ENCODE measurements around the gene KIF9.

Gene KIF9

DNA sequence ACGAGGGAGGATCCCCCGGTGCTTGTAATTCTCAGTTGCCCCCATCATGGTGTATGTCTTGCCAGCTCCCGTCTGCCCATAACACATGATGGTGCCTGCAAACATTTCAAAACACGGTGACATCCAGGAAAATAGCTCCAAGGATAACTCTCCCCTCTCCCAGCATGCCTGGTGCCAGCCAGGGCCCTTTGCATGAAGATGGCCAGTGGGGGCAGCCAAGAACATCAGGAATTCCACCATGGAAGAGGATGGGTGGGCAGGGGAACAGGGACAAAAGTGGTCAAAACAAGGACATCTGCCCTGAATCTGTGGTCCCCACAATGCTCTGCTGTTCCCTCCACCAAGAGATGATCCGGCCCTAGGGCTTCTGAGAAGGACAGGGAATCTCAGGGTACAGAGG lies 9.0 kb downstream of the KIF9 start:
- H3K36me3 ChIP-seq (ENCODE audit: insufficient read depth, low read length), result no peaks in the 10 kb centered on the region; the same call in 1 of the 2 replicates
- no peaks in the 10 kb centered on the region for H3K9me3 ChIP-seq (ENCODE audit: insufficient read depth, low read length, severe bottlenecking)
- TF ChIP-seq, protein P1, sequence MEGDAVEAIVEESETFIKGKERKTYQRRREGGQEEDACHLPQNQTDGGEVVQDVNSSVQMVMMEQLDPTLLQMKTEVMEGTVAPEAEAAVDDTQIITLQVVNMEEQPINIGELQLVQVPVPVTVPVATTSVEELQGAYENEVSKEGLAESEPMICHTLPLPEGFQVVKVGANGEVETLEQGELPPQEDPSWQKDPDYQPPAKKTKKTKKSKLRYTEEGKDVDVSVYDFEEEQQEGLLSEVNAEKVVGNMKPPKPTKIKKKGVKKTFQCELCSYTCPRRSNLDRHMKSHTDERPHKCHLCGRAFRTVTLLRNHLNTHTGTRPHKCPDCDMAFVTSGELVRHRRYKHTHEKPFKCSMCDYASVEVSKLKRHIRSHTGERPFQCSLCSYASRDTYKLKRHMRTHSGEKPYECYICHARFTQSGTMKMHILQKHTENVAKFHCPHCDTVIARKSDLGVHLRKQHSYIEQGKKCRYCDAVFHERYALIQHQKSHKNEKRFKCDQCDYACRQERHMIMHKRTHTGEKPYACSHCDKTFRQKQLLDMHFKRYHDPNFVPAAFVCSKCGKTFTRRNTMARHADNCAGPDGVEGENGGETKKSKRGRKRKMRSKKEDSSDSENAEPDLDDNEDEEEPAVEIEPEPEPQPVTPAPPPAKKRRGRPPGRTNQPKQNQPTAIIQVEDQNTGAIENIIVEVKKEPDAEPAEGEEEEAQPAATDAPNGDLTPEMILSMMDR (IDR thresholded peaks at IDR 0.05; ENCODE audit: borderline replicate concordance, extremely low read depth, low read length, poor library complexity, severe bottlenecking), result no peak
- no peak for TF ChIP-seq EZH2 (IDR thresholded peaks at IDR 0.05; ENCODE audit: borderline replicate concordance, low read depth, low read length, severe bottlenecking)
- no peak overlapping the region for H2AFZ ChIP-seq (ENCODE audit: low read depth, low read length)
- no peaks in the 10 kb centered on the region for H3K4me1 ChIP-seq (ENCODE audit: insufficient read depth, low read length)
- no peaks in the 10 kb centered on the region for H4K20me1 ChIP-seq (ENCODE audit: insufficient read depth, low read length)
- H3K9ac ChIP-seq (ENCODE audit: low read depth, low read length), result no peak overlapping the region
- ATAC-seq (ENCODE audit: insufficient read depth, low read depth) (no peak), DNase-seq (no peak)
- H3K27me3 ChIP-seq (ENCODE audit: insufficient read depth, low read length, poor library complexity), result no peaks in the 10 kb centered on the region
- no peak overlapping the region for H3K4me2 ChIP-seq (ENCODE audit: insufficient read depth, low read length)
- no peak overlapping the region for H3K4me3 ChIP-seq (ENCODE audit: low read depth in 1 of 2, low read length in 2 of 2)
- no peak overlapping the region for H3K27ac ChIP-seq (ENCODE audit: low read length)
- H3K79me2 ChIP-seq (ENCODE audit: insufficient read depth, low read length), result no peaks in the 10 kb centered on the region

DNA sequence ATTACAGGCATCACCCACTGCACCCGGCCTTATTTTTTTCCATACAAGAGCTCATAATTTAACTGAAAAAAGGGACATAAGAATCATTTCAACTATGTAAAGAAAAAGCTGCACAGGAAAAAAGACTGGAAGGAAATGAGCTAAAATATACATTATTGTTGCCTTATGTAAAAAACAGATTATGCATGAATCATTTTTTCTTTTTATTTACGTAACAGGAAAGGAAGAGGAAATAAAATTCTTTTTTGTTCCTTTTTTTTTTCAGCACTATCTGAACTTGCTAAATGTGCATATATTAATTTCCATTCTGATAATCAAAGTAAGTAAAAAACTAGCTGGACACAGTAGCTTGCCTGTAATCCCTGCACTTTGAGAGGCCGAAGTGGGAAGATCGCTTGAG lies 12.1 kb downstream of the KIF9 start:
- no peak for DNase-seq
- no peaks in the 10 kb centered on the region for H3K79me2 ChIP-seq (ENCODE audit: insufficient read depth, low read length)
- TF ChIP-seq, protein P1 (IDR thresholded peaks at IDR 0.05; ENCODE audit: borderline replicate concordance, extremely low read depth, low read length, poor library complexity, severe bottlenecking), result no peak
- no peak for TF ChIP-seq EZH2 (IDR thresholded peaks at IDR 0.05; ENCODE audit: borderline replicate concordance, low read depth, low read length, severe bottlenecking)

DNA sequence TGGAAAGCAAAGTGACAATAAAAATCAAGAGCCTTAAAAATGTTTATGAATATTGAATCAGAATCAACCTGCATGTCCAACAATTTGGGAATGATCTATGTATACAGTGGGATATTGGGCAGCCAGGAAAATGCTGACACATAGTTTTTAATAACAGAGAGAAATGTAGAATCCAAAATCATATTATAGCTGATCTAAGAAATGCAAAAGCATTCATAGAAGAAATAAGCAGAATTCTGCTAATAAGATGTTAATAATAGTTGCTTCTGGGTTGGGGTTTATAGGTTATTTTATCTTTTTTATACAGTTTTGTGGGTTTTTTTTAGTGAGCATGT lies 15.1 kb downstream of the KIF9 start:
- Histone ChIP-seq H3K4me3 (ENCODE audit: low read depth in 1 of 2, low read length in 2 of 2) (no peak overlapping the region), H3K79me2 (ENCODE audit: insufficient read depth, low read length) (no peaks in the 10 kb centered on the region), H3K4me2 (ENCODE audit: insufficient read depth, low read length) (no peak overlapping the region), H3K36me3 (ENCODE audit: insufficient read depth, low read length) (no peaks in the 10 kb centered on the region), H3K9ac (ENCODE audit: low read depth, low read length) (no peak overlapping the region), H3K9me3 (ENCODE audit: insufficient read depth, low read length, severe bottlenecking) (no peaks in the 10 kb centered on the region), H2AFZ (ENCODE audit: low read depth, low read length) (no peak overlapping the region), H3K27me3 (ENCODE audit: insufficient read depth, low read length, poor library complexity) (no peaks in the 10 kb centered on the region), H3K4me1 (ENCODE audit: insufficient read depth, low read length) (peaks cover 24% of the 10 kb centered on the region), H3K27ac (ENCODE audit: low read length) (no peak overlapping the region), H4K20me1 (ENCODE audit: insufficient read depth, low read length) (no peaks in the 10 kb centered on the region)
- no peak for DNase-seq
- TF ChIP-seq EZH2 (IDR thresholded peaks at IDR 0.05; ENCODE audit: borderline replicate concordance, low read depth, low read length, severe bottlenecking), result no peak
- TF ChIP-seq, protein P1 (IDR thresholded peaks at IDR 0.05; ENCODE audit: borderline replicate concordance, extremely low read depth, low read length, poor library complexity, severe bottlenecking), result no peak
- no peak for ATAC-seq (ENCODE audit: insufficient read depth, low read depth)

More for the DNA sequence above, 12.1 kb downstream of the KIF9 start:
- H3K9ac ChIP-seq (ENCODE audit: low read depth, low read length), result no peak overlapping the region
- no peaks in the 10 kb centered on the region for H3K27me3 ChIP-seq (ENCODE audit: insufficient read depth, low read length, poor library complexity)
- H3K4me2 ChIP-seq (ENCODE audit: insufficient read depth, low read length), result no peak overlapping the region
- H2AFZ ChIP-seq (ENCODE audit: low read depth, low read length), result no peak overlapping the region
- H3K27ac ChIP-seq (ENCODE audit: low read length), result no peak overlapping the region
- no peaks in the 10 kb centered on the region for H4K20me1 ChIP-seq (ENCODE audit: insufficient read depth, low read length)
- no peak for ATAC-seq (ENCODE audit: insufficient read depth, low read depth)
- H3K4me1 ChIP-seq (ENCODE audit: insufficient read depth, low read length), result peaks cover 24% of the 10 kb centered on the region
- no peaks in the 10 kb centered on the region for H3K9me3 ChIP-seq (ENCODE audit: insufficient read depth, low read length, severe bottlenecking)
- H3K4me3 ChIP-seq (ENCODE audit: low read depth in 1 of 2, low read length in 2 of 2), result no peak overlapping the region
- no peaks in the 10 kb centered on the region for H3K36me3 ChIP-seq (ENCODE audit: insufficient read depth, low read length)

All from DND-41 (cell line).